HG03354 (cell line): ENCODE results near the gene ZNF582.
A peak's percentile ranks its signal among the peaks of the same experiment; 100 is the strongest.

Source experiments
- ATAC-seq: cut with Tn5 transposase; IDR thresholded peaks from one replicate; pipeline ENCODE4 v1.9.1; 2021; ENCODE audit warnings: mild to moderate bottlenecking; ENCODE audit not compliant: unreplicated experiment, poor library complexity, severe bottlenecking

ZNF582 gene

GRCh38 chr19:56393119-56394012 lies at the start of gene ZNF582:
ZNF582 (minus strand) TSS chr19:56393534; CDS start chr19:56391752, 1,782 bp downstream.
- ATAC-seq: peak; percentile 97

DNA sequence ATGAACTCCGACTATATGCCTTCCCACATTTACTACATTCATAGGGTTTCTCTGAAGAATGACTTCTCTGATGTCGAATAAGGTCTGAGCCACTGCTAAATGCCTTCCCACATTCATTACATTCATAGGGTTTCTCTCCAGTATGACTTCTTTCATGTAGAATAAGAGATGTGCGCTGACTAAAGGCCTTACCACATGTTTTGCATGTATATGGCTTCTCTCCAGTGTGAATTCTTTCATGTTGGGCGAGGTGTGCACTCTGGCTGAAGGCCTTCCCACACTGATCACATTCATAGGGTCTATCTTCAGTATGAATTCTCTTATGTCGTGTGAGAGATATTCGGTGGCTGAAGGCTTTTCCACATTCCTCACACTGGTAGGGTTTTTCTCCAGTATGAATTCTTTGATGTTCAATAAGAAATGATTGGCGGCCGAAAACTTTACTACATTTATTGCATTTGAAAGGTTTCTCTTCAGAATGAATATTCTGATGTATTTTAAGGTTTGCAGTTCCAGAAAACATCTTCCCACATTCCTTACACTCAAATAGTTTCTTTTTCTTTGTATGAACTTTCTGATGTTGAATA lies 48.0 kb upstream of the ZNF582 start:
- ATAC-seq: no peak

- no peak for ATAC-seq
These were observed 30.6 kb upstream of the ZNF582 start for GRCh38 chr19:56423985-56424353.

GRCh38 chr19:56423276-56423984 lies 30.1 kb upstream of the ZNF582 start:
- no peak for ATAC-seq

DNA sequence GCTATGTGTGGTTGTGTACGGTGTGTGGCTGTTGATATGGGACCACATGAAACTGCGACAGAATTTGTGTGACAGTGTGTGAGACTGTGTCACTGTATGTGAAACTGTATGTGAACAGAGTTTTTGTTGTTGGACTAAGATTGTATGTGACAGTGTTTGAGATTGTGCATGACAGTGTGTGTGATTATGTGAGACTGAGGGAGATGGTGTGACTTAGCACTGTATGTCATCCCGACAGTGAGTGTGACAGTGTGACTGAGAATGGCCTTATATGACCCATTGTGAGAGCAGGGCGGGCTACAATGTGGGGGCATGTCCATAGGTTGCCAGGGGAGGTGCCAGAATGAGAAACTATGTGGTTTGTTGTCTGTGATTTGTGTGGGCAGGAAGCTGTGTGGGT lies 11.7 kb upstream of the ZNF582 start:
- ATAC-seq: no peak

DNA sequence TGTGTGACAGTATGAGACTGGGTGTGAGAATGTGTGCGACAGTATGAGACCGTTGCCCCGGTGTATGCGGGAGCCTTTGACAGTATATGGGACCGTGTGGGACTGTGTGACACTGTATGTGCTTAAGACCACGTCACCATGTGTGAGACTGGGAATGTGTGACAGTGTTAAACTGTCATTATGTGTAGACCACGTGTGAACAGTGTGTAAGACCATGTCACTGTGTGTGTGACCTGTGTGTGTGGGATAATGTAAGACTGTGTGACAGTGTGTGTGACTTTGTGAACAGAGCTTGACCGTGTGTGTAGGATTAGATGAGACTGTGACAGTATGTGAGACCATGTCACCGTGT lies 11.3 kb upstream of the ZNF582 start:
- peak; percentile 10 for ATAC-seq

GRCh38 chr19:56403764-56404704 lies 10.7 kb upstream of the ZNF582 start, which contains the start of gene ZNF583:
ZNF583 (plus strand) TSS chr19:56404332; CDS start chr19:56407115, 2,783 bp downstream.
- peak; percentile 85 for ATAC-seq

GRCh38 chr19:56403261-56403660 lies 9.9 kb upstream of the ZNF582 start:
- ATAC-seq: peak; percentile 10

DNA sequence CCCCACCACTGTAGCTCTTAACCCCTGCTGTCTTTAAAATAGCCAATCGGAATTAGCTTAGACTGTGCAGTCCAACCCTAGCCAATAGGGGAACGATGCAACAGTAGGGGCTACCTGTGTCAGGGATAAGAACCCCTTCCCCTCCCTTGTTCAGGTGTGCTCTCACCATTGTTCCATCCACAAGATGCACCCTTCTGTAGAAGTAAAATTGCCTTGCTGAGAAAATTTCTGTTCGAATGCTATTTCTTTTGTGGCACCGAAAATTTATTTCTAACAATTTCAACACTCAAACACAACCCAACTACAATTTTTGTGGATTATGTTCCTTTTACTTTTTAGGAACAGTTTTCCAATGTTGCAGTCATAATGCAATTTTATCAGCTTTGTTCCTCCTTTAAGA lies 7.2 kb upstream of the ZNF582 start:
- ATAC-seq: no peak

DNA sequence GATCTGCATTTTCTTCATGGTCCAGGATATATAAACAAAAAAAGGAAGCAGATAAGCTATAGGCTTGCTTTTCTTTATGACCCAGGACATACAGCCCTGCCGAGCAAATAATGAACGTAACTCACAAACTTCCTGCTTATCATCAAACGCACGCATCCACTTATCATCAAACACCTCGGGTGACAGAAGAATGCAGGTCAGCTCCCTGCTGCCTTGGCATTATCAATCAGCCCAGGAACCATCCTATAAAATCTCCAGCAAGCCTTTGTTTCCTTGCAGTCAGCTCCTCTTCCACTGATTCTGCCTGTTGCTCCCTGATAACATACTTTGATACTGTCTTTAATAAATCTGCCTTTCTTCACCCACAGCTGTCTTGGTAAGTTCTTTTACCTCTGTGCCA lies 5.5 kb upstream of the ZNF582 start:
- no peak for ATAC-seq

GRCh38 chr19:56383826-56384605 lies 9.3 kb downstream of the ZNF582 start:
- ATAC-seq: no peak

DNA sequence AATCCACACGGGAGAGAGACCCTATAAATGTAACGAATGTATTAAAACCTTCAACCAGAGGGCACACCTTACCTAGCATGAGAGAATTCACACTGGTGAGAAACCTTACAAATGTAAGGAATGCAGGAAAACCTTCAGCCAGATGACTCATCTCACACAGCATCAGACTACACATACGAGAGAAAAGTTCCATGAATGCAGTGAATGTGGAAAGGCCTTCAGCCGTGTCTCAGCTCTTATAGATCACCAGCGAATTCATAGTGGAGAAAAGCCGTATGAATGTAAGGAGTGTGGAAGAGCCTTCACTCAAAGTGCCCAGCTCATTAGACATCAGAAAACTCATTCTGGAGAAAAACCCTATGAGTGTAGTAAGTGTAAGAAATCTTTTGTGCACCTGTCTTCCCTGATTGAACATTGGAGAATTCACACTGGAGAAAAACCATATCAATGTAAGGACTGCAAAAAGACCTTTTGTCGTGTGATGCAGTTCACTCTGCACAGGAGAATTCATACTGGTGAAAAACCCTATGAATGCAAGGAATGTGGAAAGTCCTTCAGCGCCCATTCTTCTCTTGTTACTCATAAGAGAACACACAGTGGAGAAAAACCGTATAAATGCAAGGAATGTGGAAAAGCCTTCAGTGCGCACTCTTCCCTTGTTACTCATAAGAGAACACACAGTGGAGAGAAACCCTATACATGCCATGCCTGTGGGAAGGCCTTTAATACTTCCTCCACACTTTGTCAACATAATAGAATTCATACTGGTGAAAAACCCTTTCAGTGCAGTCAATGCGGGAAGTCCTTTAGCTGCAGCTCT lies 16.0 kb downstream of the ZNF582 start:
- no peak for ATAC-seq

DNA sequence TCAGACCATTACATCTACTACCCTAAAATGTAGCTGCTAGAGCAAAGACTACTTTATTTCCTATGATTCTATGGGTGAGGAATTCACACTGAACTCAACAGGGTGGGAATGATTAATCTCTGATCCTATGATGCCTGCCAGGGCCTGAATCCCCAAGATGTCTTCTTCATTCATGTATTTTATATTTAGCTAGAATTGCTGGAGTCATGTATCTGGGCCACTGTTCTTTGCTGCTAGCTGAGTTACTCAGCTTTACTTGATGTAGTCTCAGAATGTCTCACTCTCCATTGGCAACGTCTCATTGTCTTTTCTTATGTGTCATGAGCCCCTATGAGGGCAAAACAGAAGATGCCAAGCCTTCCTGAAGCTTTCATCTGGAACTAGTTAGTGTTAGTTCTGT lies 21.1 kb downstream of the ZNF582 start:
- ATAC-seq: no peak

- ATAC-seq: no peak
These were observed 23.3 kb downstream of the ZNF582 start for GRCh38 chr19:56369886-56370676.

- ATAC-seq: peak; percentile 92
These were observed 25.3 kb downstream of the ZNF582 start for GRCh38 chr19:56367829-56368711.

DNA sequence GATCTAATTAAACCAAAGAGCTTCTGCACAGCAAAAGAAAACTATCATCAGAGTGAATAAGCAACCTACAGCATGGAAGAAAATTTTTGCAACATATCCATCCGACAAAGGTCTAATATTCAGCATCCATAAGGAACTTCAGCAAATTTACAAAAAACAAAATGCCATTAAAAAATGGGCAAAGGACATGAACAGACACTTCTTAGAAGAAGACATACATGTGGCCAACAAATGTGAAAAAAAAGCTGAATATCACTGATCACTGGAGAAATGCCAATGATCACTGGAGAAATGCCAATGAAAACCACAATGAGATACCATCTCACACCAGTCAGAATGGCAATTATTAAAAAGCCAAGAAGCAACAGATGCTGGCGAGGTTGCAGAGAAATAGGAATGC lies 32.5 kb downstream of the ZNF582 start:
- no peak for ATAC-seq
